Liver (tissue), 9 donors: ENCODE results near the gene OSER1. TPM values are rescaled to one million over a fixed set of nuclear protein-coding genes. Genes with fewer than 3 reads are reported as not detected.

Experiments used
- DNase-seq: peaks from one replicate; pipeline ENCODE4 v3.0.0-alpha.2; 2017; ENCODE audit warnings: low spot score
- H3K27ac ChIP-seq, 2 donors: one replicate each; pipeline ENCODE4 v1.7.0; 2013; ENCODE audit warnings: inconsistent platforms in 2 of 2, low read length in 2 of 2, control low read depth in 1 of 2, low read depth in 1 of 2, mild to moderate bottlenecking in 1 of 2
- H3K27me3 ChIP-seq, 4 donors: one replicate each; pipeline versions ENCODE4 v1.6.1 to v1.7.0; 2013; ENCODE audit warnings: low read length in 3 of 4, inconsistent platforms in 1 of 4, mild to moderate bottlenecking in 1 of 4, moderate library complexity in 1 of 4; ENCODE audit not compliant: control insufficient read depth in 4 of 4, insufficient read depth in 4 of 4
- H3K36me3 ChIP-seq, 4 donors: one replicate each; pipeline versions ENCODE4 v1.6.1 to v1.7.0; 2013; ENCODE audit warnings: low read length in 3 of 4, mild to moderate bottlenecking in 3 of 4, low read depth in 1 of 4, moderate library complexity in 1 of 4; ENCODE audit not compliant: control insufficient read depth in 4 of 4, insufficient read depth in 3 of 4
- H3K4me1 ChIP-seq, 4 donors: one replicate each; pipeline versions ENCODE4 v1.6.1 to v1.7.0; 2013; ENCODE audit warnings: low read length in 3 of 4, mild to moderate bottlenecking in 3 of 4, moderate library complexity in 1 of 4; ENCODE audit not compliant: control insufficient read depth in 4 of 4, insufficient read depth in 4 of 4
- H3K4me3 ChIP-seq, 3 donors: one replicate each; pipeline versions ENCODE4 v1.6.1 to v1.7.0; 2013; ENCODE audit warnings: low read length in 3 of 3, control low read depth in 1 of 3, low read depth in 1 of 3, mild to moderate bottlenecking in 1 of 3
- H3K9ac ChIP-seq, 2 donors: one replicate each; pipeline ENCODE4 v1.7.0; 2013; ENCODE audit warnings: low read length in 2 of 2, mild to moderate bottlenecking in 2 of 2, moderate library complexity in 2 of 2, control low read depth in 1 of 2, low read depth in 1 of 2
- H3K9me3 ChIP-seq, 4 donors: one replicate each; pipeline versions ENCODE4 v1.6.1 to v1.7.0; 2013; ENCODE audit warnings: low read length in 3 of 4; ENCODE audit not compliant: control insufficient read depth in 4 of 4
- ATF3 ChIP-seq: IDR thresholded peaks from 2 replicates; pipeline ENCODE4 v1.6.1; 2016; ENCODE audit warnings: antibody characterized with exemption
- EGR1 ChIP-seq, 2 donors: IDR thresholded peaks; 2 replicates each; pipeline ENCODE4 v1.6.1; 2016 to 2018; ENCODE audit warnings: antibody characterized with exemption in 2 of 2, low read depth in 2 of 2
- FOXA1 ChIP-seq: IDR thresholded peaks from 2 replicates; pipeline ENCODE4 v1.6.1; 2016; ENCODE audit warnings: antibody characterized with exemption
- FOXA2 ChIP-seq: IDR thresholded peaks from 2 replicates; pipeline ENCODE4 v1.6.1; 2016; ENCODE audit warnings: antibody characterized with exemption
- GABPA ChIP-seq, 2 donors: IDR thresholded peaks in 1 of 2; conservative IDR thresholded peaks in 1 of 2; 2 replicates each; pipeline ENCODE4 v1.6.1; 2016; ENCODE audit warnings: antibody characterized with exemption in 2 of 2, mild to moderate bottlenecking in 1 of 2, moderate library complexity in 1 of 2
- HNF4A ChIP-seq, 2 donors: conservative IDR thresholded peaks; 2 replicates each; pipeline ENCODE4 v1.6.1; 2016; ENCODE audit warnings: antibody characterized with exemption in 2 of 2, mild to moderate bottlenecking in 2 of 2
- JUND ChIP-seq, 2 donors: IDR thresholded peaks; 2 replicates each; pipeline ENCODE4 v1.6.1; 2016; ENCODE audit warnings: antibody characterized with exemption in 2 of 2
- MAX ChIP-seq: IDR thresholded peaks from 2 replicates; pipeline ENCODE4 v1.6.1; 2016; ENCODE audit warnings: antibody characterized with exemption
- NR2F2 ChIP-seq: IDR thresholded peaks from 2 replicates; pipeline ENCODE4 v1.6.1; 2016; ENCODE audit warnings: antibody characterized with exemption
- RAD21 ChIP-seq, 2 donors: IDR thresholded peaks; 2 replicates each; pipeline ENCODE4 v1.6.1; 2016; ENCODE audit warnings: antibody characterized with exemption in 2 of 2, mild to moderate bottlenecking in 2 of 2
- REST ChIP-seq: IDR thresholded peaks from 2 replicates; pipeline ENCODE4 v1.6.1; 2016; ENCODE audit warnings: antibody characterized with exemption, mild to moderate bottlenecking
- RXRA ChIP-seq, 2 donors: IDR thresholded peaks; 2 replicates each; pipeline ENCODE4 v1.6.1; 2017 to 2018; ENCODE audit warnings: antibody characterized with exemption in 2 of 2, mild to moderate bottlenecking in 1 of 2
- SP1 ChIP-seq: IDR thresholded peaks from 2 replicates; pipeline ENCODE4 v1.6.1; 2018; ENCODE audit warnings: antibody characterized with exemption, mild to moderate bottlenecking
- TAF1 ChIP-seq: conservative IDR thresholded peaks from 2 replicates; pipeline ENCODE4 v1.6.1; 2016; ENCODE audit warnings: antibody characterized with exemption, mild to moderate bottlenecking
- YY1 ChIP-seq: IDR thresholded peaks from 2 replicates; pipeline ENCODE4 v1.6.1; 2016; ENCODE audit warnings: antibody characterized with exemption, mild to moderate bottlenecking
- whole genome bisulfite sequencing: extraction: QIAGEN DNeasy Blood & Tissue Kit; methylation state at CpG from one replicate; pipeline ENCODE4 v1.1.7; 2013; 5-methylcytosine and 5-hydroxymethylcytosine counted together
- polyA plus RNA-seq, 2 donors: library from polyadenylated mRNA; stranded (reverse) in 1 of 2; unstranded in 1 of 2; fragments of 200-250 nt in 1 of 2; fragments of >200 nt in 1 of 2; fragmentation: Nextera tagmentation in 1 of 2; extraction: Ambion mirVana in 1 of 2; gene quantifications; one replicate each; pipeline versions ENCODE4 v1.2.1 to v1.2.3, GENCODE V29; 2013 to 2015
- total RNA-seq, 2 donors: library from RNA; depleted of rRNA; stranded (reverse); fragments of >200 nt; gene quantifications; one replicate each; pipeline ENCODE4 v1.2.3, GENCODE V29; 2014
- TF ChIP-seq, protein P1 (sequence below): IDR thresholded peaks from 2 replicates; pipeline ENCODE4 v1.6.1; 2016; ENCODE audit warnings: antibody characterized with exemption
- TF ChIP-seq, protein P2 (sequence below): fragments of 150-350 bp; IDR thresholded peaks from 2 replicates; pipeline ENCODE4 v1.5.1; 2017; ENCODE audit warnings: improper control_type of control experiment, low read depth, low read length; ENCODE audit not compliant: missing input control
- donor health status: healthy.
- donor health status: healthy.
- donor health status: healthy.
- donor health status: healthy.
- donor health status: healthy.

Gene OSER1
- total and polyA plus RNA-seq, 4 donors = 12.6 to 20.2 (median 14.6) TPM

GRCh38 chr20:44185574-44185973 lies 25.0 kb downstream of the OSER1 start:
- WGBS = 92% methylated on average over 4 of the region's 4 CpGs
- H3K36me3 ChIP-seq = no peaks in the 10 kb centered on the region
- H3K9ac ChIP-seq = no peak overlapping the region
- H3K4me3 ChIP-seq = no peak overlapping the region
- TF ChIP-seq YY1 (no peak), RXRA (IDR thresholded peaks at IDR 0.05) (no peak), JUND (IDR thresholded peaks at IDR 0.05) (no peak), EGR1 (IDR thresholded peaks at IDR 0.05; ENCODE audit: low read depth in 2 of 2) (no peak), GABPA (IDR thresholded peaks at IDR 0.05 in 1 of 2, conservative IDR thresholded peaks at IDR 0.05 in 1 of 2) (no peak), NR2F2 (no peak), SP1 (no peak), FOXA2 (no peak), MAX (no peak), REST (no peak), TAF1 (no peak), RAD21 (IDR thresholded peaks at IDR 0.05) (no peak), HNF4A (conservative IDR thresholded peaks at IDR 0.05) (no peak), ATF3 (no peak)
- TF ChIP-seq, protein P1, sequence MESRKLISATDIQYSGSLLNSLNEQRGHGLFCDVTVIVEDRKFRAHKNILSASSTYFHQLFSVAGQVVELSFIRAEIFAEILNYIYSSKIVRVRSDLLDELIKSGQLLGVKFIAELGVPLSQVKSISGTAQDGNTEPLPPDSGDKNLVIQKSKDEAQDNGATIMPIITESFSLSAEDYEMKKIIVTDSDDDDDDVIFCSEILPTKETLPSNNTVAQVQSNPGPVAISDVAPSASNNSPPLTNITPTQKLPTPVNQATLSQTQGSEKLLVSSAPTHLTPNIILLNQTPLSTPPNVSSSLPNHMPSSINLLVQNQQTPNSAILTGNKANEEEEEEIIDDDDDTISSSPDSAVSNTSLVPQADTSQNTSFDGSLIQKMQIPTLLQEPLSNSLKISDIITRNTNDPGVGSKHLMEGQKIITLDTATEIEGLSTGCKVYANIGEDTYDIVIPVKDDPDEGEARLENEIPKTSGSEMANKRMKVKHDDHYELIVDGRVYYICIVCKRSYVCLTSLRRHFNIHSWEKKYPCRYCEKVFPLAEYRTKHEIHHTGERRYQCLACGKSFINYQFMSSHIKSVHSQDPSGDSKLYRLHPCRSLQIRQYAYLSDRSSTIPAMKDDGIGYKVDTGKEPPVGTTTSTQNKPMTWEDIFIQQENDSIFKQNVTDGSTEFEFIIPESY = no peak
- no peaks in the 10 kb centered on the region for H3K9me3 ChIP-seq
- no peak overlapping the region for H3K27ac ChIP-seq
- DNase-seq = no peak
- H3K4me1 ChIP-seq = peaks cover 0 to 5% (median 2%) of the 10 kb centered on the region in 4 donors
- peaks cover 0 to 6% (median 3%) of the 10 kb centered on the region in 4 donors for H3K27me3 ChIP-seq

- Histone ChIP-seq H3K4me3 (no peak overlapping the region), H3K9ac (no peak overlapping the region), H3K27ac (no peak overlapping the region), H3K9me3 (no peaks in the 10 kb centered on the region), H3K4me1 (peaks cover 0 to 5% (median under 1%) of the 10 kb centered on the region in 4 donors), H3K36me3 (no peaks in the 10 kb centered on the region), H3K27me3 (peaks cover 0 to 4% (median 3%) of the 10 kb centered on the region in 4 donors)
- WGBS = 75% methylated on average over 7 of the region's 7 CpGs
- TF ChIP-seq TAF1 = no peak
- TF ChIP-seq, protein P1 = no peak
- TF ChIP-seq, protein P2, sequence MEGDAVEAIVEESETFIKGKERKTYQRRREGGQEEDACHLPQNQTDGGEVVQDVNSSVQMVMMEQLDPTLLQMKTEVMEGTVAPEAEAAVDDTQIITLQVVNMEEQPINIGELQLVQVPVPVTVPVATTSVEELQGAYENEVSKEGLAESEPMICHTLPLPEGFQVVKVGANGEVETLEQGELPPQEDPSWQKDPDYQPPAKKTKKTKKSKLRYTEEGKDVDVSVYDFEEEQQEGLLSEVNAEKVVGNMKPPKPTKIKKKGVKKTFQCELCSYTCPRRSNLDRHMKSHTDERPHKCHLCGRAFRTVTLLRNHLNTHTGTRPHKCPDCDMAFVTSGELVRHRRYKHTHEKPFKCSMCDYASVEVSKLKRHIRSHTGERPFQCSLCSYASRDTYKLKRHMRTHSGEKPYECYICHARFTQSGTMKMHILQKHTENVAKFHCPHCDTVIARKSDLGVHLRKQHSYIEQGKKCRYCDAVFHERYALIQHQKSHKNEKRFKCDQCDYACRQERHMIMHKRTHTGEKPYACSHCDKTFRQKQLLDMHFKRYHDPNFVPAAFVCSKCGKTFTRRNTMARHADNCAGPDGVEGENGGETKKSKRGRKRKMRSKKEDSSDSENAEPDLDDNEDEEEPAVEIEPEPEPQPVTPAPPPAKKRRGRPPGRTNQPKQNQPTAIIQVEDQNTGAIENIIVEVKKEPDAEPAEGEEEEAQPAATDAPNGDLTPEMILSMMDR = no peak
- TF ChIP-seq ATF3 = no peak
- no peak for TF ChIP-seq FOXA1
- TF ChIP-seq RAD21 (IDR thresholded peaks at IDR 0.05) = no peak
- DNase-seq = no peak
Measured at GRCh38 chr20:44183282-44183681, 27.3 kb downstream of the OSER1 start.
